HPDE6-E6E7 (cell line): ENCODE data around the gene LMAN1.

Experiments used
- DNase-seq: peaks from one replicate; pipeline ENCODE4 v3.0.0; 2011; ENCODE audit warnings: missing footprints; ENCODE audit errors: extremely low spot score

LMAN1 gene

GRCh38 chr18:59360381-59360780 is 1.3 kb upstream of the LMAN1 start:
- DNase-seq = no peak

GRCh38 chr18:59359576-59359952 is 499 bp upstream of the LMAN1 start:
- DNase-seq = peak; percentile 3

- DNase-seq = no peak
These were observed 702 bp downstream of the LMAN1 start for GRCh38 chr18:59358414-59358711.

- DNase-seq = peak; percentile 33
These were observed 1.1 kb downstream of the LMAN1 start for GRCh38 chr18:59357928-59358327.

GRCh38 chr18:59354731-59355130 is 4.3 kb downstream of the LMAN1 start:
- no peak for DNase-seq

- DNase-seq = no peak
These were observed 5.9 kb downstream of the LMAN1 start for GRCh38 chr18:59353079-59353680.

- DNase-seq = no peak
These were observed 6.7 kb downstream of the LMAN1 start for GRCh38 chr18:59352250-59352855.

- no peak for DNase-seq
These were observed 13.5 kb downstream of the LMAN1 start for GRCh38 chr18:59345556-59345955.

- DNase-seq = no peak
These were observed 14.1 kb downstream of the LMAN1 start for GRCh38 chr18:59344996-59345395.

GRCh38 chr18:59343926-59344325 is 15.1 kb downstream of the LMAN1 start:
- no peak for DNase-seq

GRCh38 chr18:59340817-59341216 is 18.2 kb downstream of the LMAN1 start:
- no peak for DNase-seq

GRCh38 chr18:59340312-59340711 is 18.8 kb downstream of the LMAN1 start:
- no peak for DNase-seq

- DNase-seq = no peak
These were observed 26.1 kb downstream of the LMAN1 start for GRCh38 chr18:59332986-59333385.

GRCh38 chr18:59328683-59329082 is 30.4 kb downstream of the LMAN1 start:
- no peak for DNase-seq

- DNase-seq = no peak
These were observed 33.1 kb downstream of the LMAN1 start for GRCh38 chr18:59325965-59326364.

- no peak for DNase-seq
These were observed 34.5 kb downstream of the LMAN1 start for GRCh38 chr18:59324623-59324971.

- no peak for DNase-seq
These were observed 35.0 kb downstream of the LMAN1 start for GRCh38 chr18:59323931-59324622.

- DNase-seq = no peak
These were observed 40.5 kb downstream of the LMAN1 start, which contains the start of gene CPLX4 for GRCh38 chr18:59318460-59319050. Gene CPLX4, minus strand, starts transcription at chr18:59318649. Its CDS starts 187 bp downstream, at chr18:59318462.

GRCh38 chr18:59311631-59312030 is 47.4 kb downstream of the LMAN1 start:
- no peak for DNase-seq

GRCh38 chr18:59308938-59309260 is 50.2 kb downstream of the LMAN1 start:
- DNase-seq = no peak

GRCh38 chr18:59308248-59308937 is 50.7 kb downstream of the LMAN1 start:
- peak; percentile 67 for DNase-seq

- no peak for DNase-seq
These were observed 52.4 kb downstream of the LMAN1 start for GRCh38 chr18:59306640-59307039.

- DNase-seq = no peak
These were observed 53.8 kb downstream of the LMAN1 start for GRCh38 chr18:59305295-59305694.
